NCI-H1436 treated with DMSO at 0.1 percent for 48 hours (cell line): Measurements from ENCODE around the gene GNG14.
"Not testable (repeated sequence)": the region's sequence is repeated elsewhere in the genome, so short reads cannot be mapped to it uniquely, and the experiment has no call there.

Source experiments
- DNase-seq: peaks from one replicate; lab custom pipeline; 2025; lab: John Stamatoyannopoulos, UW

The GNG14 gene

GRCh38 chr19:12687496-12688196 lies at the start of gene GNG14:
Gene GNG14, plus strand, starts transcription at chr19:12687998. Its CDS starts 51 bp downstream, at chr19:12688049.
- DNase-seq, result no peak

GRCh38 chr19:12638611-12639182 lies 49.1 kb upstream of the GNG14 start:
- no peak for DNase-seq

- no peak for DNase-seq
Observed at GRCh38 chr19:12639901-12640613, 47.7 kb upstream of the GNG14 start.

GRCh38 chr19:12641456-12641855 lies 46.3 kb upstream of the GNG14 start:
- DNase-seq, result no peak

GRCh38 chr19:12642506-12642905 lies 45.3 kb upstream of the GNG14 start:
- no peak for DNase-seq

- not testable (repeated sequence) for DNase-seq
Observed at GRCh38 chr19:12643716-12644115, 44.1 kb upstream of the GNG14 start.

GRCh38 chr19:12646551-12646950 lies 41.2 kb upstream of the GNG14 start:
- DNase-seq, result no peak

GRCh38 chr19:12647047-12647446 lies 40.8 kb upstream of the GNG14 start:
- DNase-seq, result no peak

GRCh38 chr19:12647490-12648071 lies 40.2 kb upstream of the GNG14 start:
- DNase-seq, result no peak

GRCh38 chr19:12648088-12648487 lies 39.7 kb upstream of the GNG14 start:
- no peak for DNase-seq

GRCh38 chr19:12649941-12650340 lies 37.9 kb upstream of the GNG14 start:
- DNase-seq, result no peak

GRCh38 chr19:12652219-12652618 lies 35.6 kb upstream of the GNG14 start:
- DNase-seq, result no peak

GRCh38 chr19:12655546-12655945 lies 32.3 kb upstream of the GNG14 start:
- DNase-seq, result no peak

- DNase-seq, result no peak
Observed at GRCh38 chr19:12656899-12657571, 30.8 kb upstream of the GNG14 start.

GRCh38 chr19:12657966-12658365 lies 29.8 kb upstream of the GNG14 start:
- no peak for DNase-seq

GRCh38 chr19:12660980-12661379 lies 26.8 kb upstream of the GNG14 start:
- no peak for DNase-seq

- DNase-seq, result no peak
Observed at GRCh38 chr19:12664406-12665280, 23.2 kb upstream of the GNG14 start.

- DNase-seq, result no peak
Observed at GRCh38 chr19:12665281-12665573, 22.6 kb upstream of the GNG14 start.

- DNase-seq, result no peak
Observed at GRCh38 chr19:12665671-12666264, 22.0 kb upstream of the GNG14 start.

- DNase-seq, result no peak
Observed at GRCh38 chr19:12666265-12667048, 21.3 kb upstream of the GNG14 start, which contains the start of the genes MAN2B1 and WDR83. Gene MAN2B1, minus strand, starts transcription at chr19:12666742. Its CDS starts 41 bp downstream, at chr19:12666701. Gene WDR83, plus strand, starts transcription at chr19:12666807. Its CDS starts 2,984 bp downstream, at chr19:12669791.
